H1 (cell line): ENCODE measurements around the gene ADAMTS17. TPM values are rescaled to one million over a fixed set of nuclear protein-coding genes. Genes with fewer than 3 reads are reported as not detected.
A peak's percentile ranks its signal among the peaks of the same experiment; 100 is the strongest.

Experiments
- CTCF ChIA-PET: fragments of 300-600 bp; sonication (Branson Sonifier 250); formaldehyde crosslinking; loops from one replicate; lab custom pipeline; 2021; ENCODE audit not compliant: partially characterized antibody; lab: Charles Lee
- POLR2A ChIA-PET: fragments of 300-600 bp; sonication (Branson Sonifier 250); formaldehyde crosslinking; loops from one replicate; lab custom pipeline; 2021; ENCODE audit warnings: inconsistent platforms; ENCODE audit not compliant: partially characterized antibody; lab: Charles Lee
- DNase-seq, 2 experiments: peaks; one replicate each; pipeline versions ENCODE4 v3.0.0 to v3.0.0-alpha.2; 2010 to 2022; ENCODE audit warnings: low spot score in 2 of 2, low read depth in 1 of 2, mixed read lengths in 1 of 2
- FAIRE-seq: peaks from 2 replicates; lab custom pipeline; 2011; peaks lifted over from hg19 to GRCh38; lab: Jason Lieb, UNC
- H2AFZ ChIP-seq: 2 replicates; pipeline ENCODE4 v1.8.1; 2012; ENCODE audit warnings: low read length, inconsistent platforms
- H2AK5ac ChIP-seq: 2 replicates; pipeline ENCODE4 v1.6.1; 2013; ENCODE audit warnings: low read depth, low read length
- H2BK120ac ChIP-seq: replicated peaks from 2 replicates; pipeline ENCODE3; 2013; ENCODE audit warnings: low read depth, low read length, inconsistent platforms
- H2BK12ac ChIP-seq: 2 replicates; pipeline ENCODE4 v1.6.1; 2013; ENCODE audit warnings: low read depth, low read length
- H2BK15ac ChIP-seq: 2 replicates; pipeline ENCODE4 v1.6.1; 2013; ENCODE audit warnings: low read length
- H2BK20ac ChIP-seq: 2 replicates; pipeline ENCODE4 v1.6.1; 2013; ENCODE audit warnings: low read length
- H2BK5ac ChIP-seq: 2 replicates; pipeline ENCODE4 v1.6.1; 2013; ENCODE audit warnings: low read depth, low read length
- H3K14ac ChIP-seq: 2 replicates; pipeline ENCODE4 v1.6.1; 2013; ENCODE audit warnings: inconsistent platforms; ENCODE audit not compliant: insufficient read length
- H3K18ac ChIP-seq: 2 replicates; pipeline ENCODE4 v1.6.1; 2013; ENCODE audit warnings: low read length; ENCODE audit errors: extremely low read depth
- H3K23ac ChIP-seq: 2 replicates; pipeline ENCODE4 v1.6.1; 2013; ENCODE audit warnings: inconsistent platforms; ENCODE audit not compliant: insufficient read length
- H3K23me2 ChIP-seq: 2 replicates; pipeline ENCODE4 v1.6.1; 2013; ENCODE audit warnings: low read depth, low read length
- H3K27ac ChIP-seq: 2 replicates; pipeline ENCODE4 v1.6.1; 2011; ENCODE audit warnings: low read depth, low read length, inconsistent platforms
- H3K27me3 ChIP-seq, 4 experiments: replicated peaks in 1 of 4; 1 replicate in 1 of 4; 2 replicates in 3 of 4; pipeline versions ENCODE4 v1.6.1 to v1.8.1; 2011 to 2013; ENCODE audit warnings: low read length in 3 of 4, mild to moderate bottlenecking in 3 of 4, inconsistent platforms in 2 of 4, mixed read lengths in 2 of 4, moderate library complexity in 1 of 4; ENCODE audit not compliant: control insufficient read depth in 3 of 4, insufficient read depth in 3 of 4; ENCODE audit errors: extremely low read depth in 1 of 4
- H3K36me3 ChIP-seq, 4 experiments: 2 replicates each; pipeline versions ENCODE4 v1.6.1 to v1.8.1; 2011 to 2013; ENCODE audit warnings: mild to moderate bottlenecking in 4 of 4, low read length in 3 of 4, moderate library complexity in 2 of 4, control low read depth in 1 of 4, inconsistent platforms in 1 of 4; ENCODE audit not compliant: insufficient read depth in 4 of 4, control insufficient read depth in 2 of 4
- H3K4ac ChIP-seq: replicated peaks from 2 replicates; pipeline ENCODE3; 2013; ENCODE audit warnings: low read length, low read depth, mixed read lengths, inconsistent platforms; ENCODE audit not compliant: insufficient read length
- H3K4me1 ChIP-seq, 4 experiments: replicated peaks in 1 of 4; 1 replicate in 1 of 4; 2 replicates in 3 of 4; pipeline versions ENCODE4 v1.6.1 to v1.8.1; 2011 to 2013; ENCODE audit warnings: low read length in 3 of 4, inconsistent platforms in 2 of 4, mixed read lengths in 1 of 4; ENCODE audit not compliant: insufficient read depth in 4 of 4, control insufficient read depth in 3 of 4
- H3K4me2 ChIP-seq, 2 experiments: 2 replicates each; pipeline versions ENCODE4 v1.6.1 to v1.8.1; 2011 to 2013; ENCODE audit warnings: low read depth in 2 of 2, low read length in 2 of 2, control low read depth in 1 of 2, inconsistent platforms in 1 of 2, mild to moderate bottlenecking in 1 of 2; ENCODE audit not compliant: insufficient read depth in 1 of 2
- H3K4me3 ChIP-seq, 4 experiments: fragments of 200-600, 300-600 bp in 1 of 4; sonication (generic), shearing (Covaris generic), sonication (Bioruptor Twin) in 1 of 4; 2 replicates each; pipeline versions ENCODE4 v1.5.1 to v1.8.1; 2011 to 2016; ENCODE audit warnings: low read length in 4 of 4, low read depth in 3 of 4, control low read depth in 2 of 4, inconsistent platforms in 2 of 4, mild to moderate bottlenecking in 2 of 4, mixed read lengths in 1 of 4, moderate library complexity in 1 of 4; ENCODE audit not compliant: insufficient read depth in 2 of 4; ENCODE audit errors: extremely low read depth in 1 of 4
- H3K56ac ChIP-seq: replicated peaks from 2 replicates; pipeline ENCODE3; 2013; ENCODE audit warnings: low read depth, mild to moderate bottlenecking, mixed read lengths, low read length, inconsistent platforms; ENCODE audit not compliant: insufficient read length
- H3K79me1 ChIP-seq: 2 replicates; pipeline ENCODE4 v1.6.1; 2013; ENCODE audit warnings: low read depth, low read length, control low read depth
- H3K79me2 ChIP-seq, 2 experiments: 2 replicates each; pipeline versions ENCODE4 v1.6.1 to v1.8.1; 2012 to 2013; ENCODE audit warnings: low read length in 2 of 2, mild to moderate bottlenecking in 2 of 2, inconsistent platforms in 1 of 2; ENCODE audit not compliant: insufficient read depth in 2 of 2, control insufficient read depth in 1 of 2
- H3K9ac ChIP-seq, 4 experiments: replicated peaks in 1 of 4; 1 replicate in 1 of 4; 2 replicates in 3 of 4; pipeline versions ENCODE4 v1.6.1 to v1.8.1; 2011 to 2013; ENCODE audit warnings: low read depth in 3 of 4, low read length in 3 of 4, control low read depth in 2 of 4, mild to moderate bottlenecking in 2 of 4, moderate library complexity in 2 of 4, inconsistent platforms in 1 of 4; ENCODE audit errors: extremely low read depth in 1 of 4
- H3K9me3 ChIP-seq, 2 experiments: 2 replicates each; pipeline versions ENCODE4 v1.6.1 to v1.8.1; 2012 to 2013; ENCODE audit warnings: mild to moderate bottlenecking in 2 of 2, moderate library complexity in 2 of 2, control low read depth in 1 of 2, inconsistent platforms in 1 of 2, low read depth in 1 of 2, low read length in 1 of 2, mixed read lengths in 1 of 2; ENCODE audit not compliant: insufficient read depth in 2 of 2
- H4K20me1 ChIP-seq, 2 experiments: replicated peaks in 1 of 2; 2 replicates each; pipeline versions ENCODE3 to v1.8.1; 2011 to 2013; ENCODE audit warnings: inconsistent platforms in 2 of 2, low read length in 2 of 2, mild to moderate bottlenecking in 1 of 2; ENCODE audit not compliant: insufficient read depth in 2 of 2, control insufficient read depth in 1 of 2
- H4K5ac ChIP-seq: 2 replicates; pipeline ENCODE4 v1.6.1; 2013; ENCODE audit warnings: low read length, low read depth, mixed read lengths, inconsistent platforms; ENCODE audit not compliant: insufficient read length
- H4K8ac ChIP-seq: 2 replicates; pipeline ENCODE4 v1.8.0; 2013; ENCODE audit warnings: mild to moderate bottlenecking, moderate library complexity, low read length, inconsistent platforms; ENCODE audit not compliant: insufficient read depth; ENCODE audit errors: extremely low read depth
- H4K91ac ChIP-seq: replicated peaks from 2 replicates; pipeline ENCODE3; 2013; ENCODE audit warnings: low read length, mixed read lengths, inconsistent platforms; ENCODE audit not compliant: insufficient read length
- ASH2L ChIP-seq: fragments of 200-600, 300-600 bp; sonication (generic); IDR thresholded peaks from one replicate; pipeline ENCODE4 v1.7.1; 2017; ENCODE audit warnings: low read length
- BACH1 ChIP-seq: IDR thresholded peaks from 2 replicates; pipeline ENCODE4 v1.6.1; 2012; ENCODE audit warnings: low read length, improper control_type of control experiment
- E2F6 ChIP-seq: IDR thresholded peaks from 2 replicates; pipeline ENCODE4 v1.6.1; 2012; ENCODE audit warnings: inconsistent platforms
- KDM1A ChIP-seq: fragments of 200-600, 300-600 bp; sonication (generic); IDR thresholded peaks from 2 replicates; pipeline ENCODE4 v1.7.1; 2016; ENCODE audit warnings: mild to moderate bottlenecking, low read length, borderline replicate concordance
- NRF1 ChIP-seq: IDR thresholded peaks from 2 replicates; pipeline ENCODE4 v1.6.1; 2011; ENCODE audit warnings: mild to moderate bottlenecking, low read depth, low read length, improper control_type of control experiment
- POU5F1 ChIP-seq: IDR thresholded peaks from 2 replicates; pipeline ENCODE4 v1.6.1; 2011; ENCODE audit warnings: low read depth, mild to moderate bottlenecking, low read length, moderate library complexity
- RFX5 ChIP-seq: IDR thresholded peaks from 2 replicates; pipeline ENCODE4 v1.6.1; 2011; ENCODE audit warnings: low read depth, low read length, improper control_type of control experiment, borderline replicate concordance
- SIN3A ChIP-seq, 2 experiments: IDR thresholded peaks in 1 of 2; conservative IDR thresholded peaks in 1 of 2; 2 replicates each; pipeline ENCODE4 v1.6.1; 2011 to 2012; ENCODE audit warnings: low read length in 2 of 2, improper control_type of control experiment in 1 of 2, low read depth in 1 of 2, mild to moderate bottlenecking in 1 of 2
- SIX5 ChIP-seq: IDR thresholded peaks from 2 replicates; pipeline ENCODE4 v1.6.1; 2011; ENCODE audit warnings: mild to moderate bottlenecking, low read depth, low read length
- TEAD4 ChIP-seq: IDR thresholded peaks from 2 replicates; pipeline ENCODE4 v1.6.1; 2012; ENCODE audit warnings: low read depth, low read length, inconsistent platforms, mixed read lengths
- whole genome bisulfite sequencing, 2 experiments: shearing (Covaris generic) in 1 of 2; methylation state at CpG; one replicate each; pipeline versions ENCODE4 v1.1.6 to v1.1.7; 2013 to 2015; ENCODE audit warnings: low lambda C conversion rate in 2 of 2, mixed read lengths in 2 of 2, inconsistent platforms in 1 of 2, low coverage in 1 of 2, missing lambda C conversion rate in 1 of 2; ENCODE audit not compliant: insufficient replicate concordance in 2 of 2, insufficient coverage in 1 of 2, insufficient read length in 1 of 2; ENCODE audit errors: extremely low coverage in 1 of 2, missing lambda C conversion rate in 1 of 2; 5-methylcytosine and 5-hydroxymethylcytosine counted together
- polyA plus RNA-seq, 7 experiments: library from polyadenylated mRNA; depleted of rRNA in 3 of 7; stranded (reverse) in 5 of 7; unstranded in 2 of 7; fragments of >200 nt in 5 of 7; fragments of 200-250 nt in 2 of 7; gene quantifications; 1 replicate in 5 of 7; 2 replicates in 1 of 7; 4 replicates in 1 of 7; pipeline versions ENCODE4 v1.2.1 to v1.2.3, GENCODE V29; 2011 to 2013; ENCODE audit warnings: missing spikeins in 2 of 7, mixed read lengths in 2 of 7
- total RNA-seq: library from RNA; stranded (reverse); fragmentation: NEBNext Ultra II Directional; extraction: Animal tissue kit (Norgen Biotek cat#: 25700); gene quantifications from 2 replicates; pipeline ENCODE4 v1.2.1, GENCODE V29; 2021
- TF ChIP-seq, protein P1 (sequence below): IDR thresholded peaks from 2 replicates; pipeline ENCODE4 v1.6.1; 2011; ENCODE audit warnings: low read length, improper control_type of control experiment
- TF ChIP-seq, protein P2 (sequence below): IDR thresholded peaks from 2 replicates; pipeline ENCODE4 v1.6.1; 2012; ENCODE audit warnings: inconsistent platforms

The ADAMTS17 gene
- total and polyA plus RNA-seq, 2 of the 8 experiments (the other 6 are each of a cell fraction or from before 2014, with no cell fraction given) = 0.51 to 1.7 TPM

GRCh38 chr15:100189319-100189718 is 152.5 kb downstream of the ADAMTS17 start:
- H2BK120ac ChIP-seq = no peak overlapping the region

More at GRCh38 chr15:100189319-100189718, 152.5 kb downstream of the ADAMTS17 start:
- Histone ChIP-seq H3K14ac (no peak overlapping the region), H4K20me1 (no peaks in the 10 kb centered on the region), H3K79me1 (no peaks in the 10 kb centered on the region), H3K27ac (no peak overlapping the region), H4K5ac (no peak overlapping the region), H3K18ac (no peak overlapping the region), H2BK12ac (no peak overlapping the region), H2AK5ac (no peak overlapping the region), H3K79me2 (no peaks in the 10 kb centered on the region), H3K23me2 (no peaks in the 10 kb centered on the region), H3K4me3 (no peak overlapping the region), H3K4ac (no peak overlapping the region), H3K27me3 (no peaks in the 10 kb centered on the region), H4K8ac (no peak overlapping the region), H2BK15ac (no peak overlapping the region), H3K23ac (no peak overlapping the region), H3K36me3 (no peaks in the 10 kb centered on the region), H3K9ac (no peak overlapping the region), H3K4me1 (peaks cover 0 to 17% (median 4%) of the 10 kb centered on the region in 4 experiments; a peak in 5 of 7 replicates), H4K91ac (no peak overlapping the region), H2BK5ac (no peak overlapping the region), H3K9me3 (no peaks in the 10 kb centered on the region), H3K4me2 (no peak overlapping the region), H2BK20ac (no peak overlapping the region), H2AFZ (no peak overlapping the region), H3K56ac (no peak overlapping the region)
- TF ChIP-seq KDM1A = no peak
- TF ChIP-seq BACH1 = no peak
- TF ChIP-seq SIN3A (conservative IDR thresholded peaks at IDR 0.05 in 1 of 2, IDR thresholded peaks at IDR 0.05 in 1 of 2; ENCODE audit: low read depth in 1 of 2, low read length in 2 of 2) = no peak
- no peak for TF ChIP-seq NRF1
- peak; percentile 23; the same call in 1 of the 2 replicates for TF ChIP-seq E2F6
- no peak for TF ChIP-seq ASH2L
- TF ChIP-seq POU5F1 = no peak
- TF ChIP-seq, protein P1, sequence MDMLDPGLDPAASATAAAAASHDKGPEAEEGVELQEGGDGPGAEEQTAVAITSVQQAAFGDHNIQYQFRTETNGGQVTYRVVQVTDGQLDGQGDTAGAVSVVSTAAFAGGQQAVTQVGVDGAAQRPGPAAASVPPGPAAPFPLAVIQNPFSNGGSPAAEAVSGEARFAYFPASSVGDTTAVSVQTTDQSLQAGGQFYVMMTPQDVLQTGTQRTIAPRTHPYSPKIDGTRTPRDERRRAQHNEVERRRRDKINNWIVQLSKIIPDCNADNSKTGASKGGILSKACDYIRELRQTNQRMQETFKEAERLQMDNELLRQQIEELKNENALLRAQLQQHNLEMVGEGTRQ = no peak
- TF ChIP-seq TEAD4 = no peak
- TF ChIP-seq, protein P2, sequence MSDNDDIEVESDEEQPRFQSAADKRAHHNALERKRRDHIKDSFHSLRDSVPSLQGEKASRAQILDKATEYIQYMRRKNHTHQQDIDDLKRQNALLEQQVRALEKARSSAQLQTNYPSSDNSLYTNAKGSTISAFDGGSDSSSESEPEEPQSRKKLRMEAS = peak; percentile 39; the same call in 1 of the 2 replicates
- no peak for TF ChIP-seq SIX5
- no peak for TF ChIP-seq RFX5
- ChIA-PET POLR2A (interaction anchor here (0.6 kb wide), 1 partner anchor 186 kb away, joined by 3 read pairs; no protein-coding TSS in a partner anchor), CTCF (interaction anchor here (0.8 to 1.0 kb wide), 2 partner anchors 11 to 17 kb away, joined by 3 read pairs; no protein-coding TSS in a partner anchor)
- 91% methylated on average over 6 of the region's 6 CpGs; no CpG with 5 or more reads in 1 of the 2 experiments for WGBS, 2 experiments
- FAIRE-seq = no peak
- no peak for DNase-seq
